Fibroblast of mammary gland (primary cell): ENCODE data around the gene NLRC5.
A peak's percentile ranks its signal among the peaks of the same experiment; 100 is the strongest.

ENCODE experiments used
- DNase-seq: peaks from one replicate; pipeline ENCODE4 v3.0.0-alpha.2; 2010; ENCODE audit warnings: low read depth
- H3K4me3 ChIP-seq: 2 replicates; pipeline ENCODE4 v1.5.1; 2011; ENCODE audit warnings: low read depth, mild to moderate bottlenecking, low read length, moderate library complexity; ENCODE audit not compliant: control insufficient read depth
- TF ChIP-seq, protein P1 (sequence below): conservative IDR thresholded peaks from 2 replicates; pipeline ENCODE4 v1.5.1; 2011; ENCODE audit warnings: low read depth, low read length, inconsistent platforms; ENCODE audit not compliant: control insufficient read depth, insufficient read depth

Gene NLRC5

DNA sequence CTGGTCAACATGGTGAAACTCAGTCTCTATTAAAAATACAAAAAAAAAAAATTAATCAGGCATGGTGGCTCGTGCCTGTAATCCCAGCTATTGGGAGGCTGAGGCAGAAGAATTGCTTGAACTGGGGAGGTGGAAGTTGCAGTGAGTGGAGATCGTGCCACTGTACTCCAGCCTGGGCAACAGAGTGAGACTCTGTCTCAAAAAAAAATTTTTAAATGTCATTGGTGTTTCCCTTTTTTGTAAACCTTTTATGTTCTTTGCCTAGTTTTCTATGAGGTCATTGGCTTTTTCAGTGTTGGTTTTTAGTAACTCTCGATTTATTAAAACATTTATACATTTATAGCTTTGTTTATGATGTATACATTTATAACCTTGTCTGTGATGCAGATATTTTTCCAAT, 18.2 kb downstream of the NLRC5 start:
- no peak for DNase-seq
- no peak overlapping the region for H3K4me3 ChIP-seq
- TF ChIP-seq, protein P1, sequence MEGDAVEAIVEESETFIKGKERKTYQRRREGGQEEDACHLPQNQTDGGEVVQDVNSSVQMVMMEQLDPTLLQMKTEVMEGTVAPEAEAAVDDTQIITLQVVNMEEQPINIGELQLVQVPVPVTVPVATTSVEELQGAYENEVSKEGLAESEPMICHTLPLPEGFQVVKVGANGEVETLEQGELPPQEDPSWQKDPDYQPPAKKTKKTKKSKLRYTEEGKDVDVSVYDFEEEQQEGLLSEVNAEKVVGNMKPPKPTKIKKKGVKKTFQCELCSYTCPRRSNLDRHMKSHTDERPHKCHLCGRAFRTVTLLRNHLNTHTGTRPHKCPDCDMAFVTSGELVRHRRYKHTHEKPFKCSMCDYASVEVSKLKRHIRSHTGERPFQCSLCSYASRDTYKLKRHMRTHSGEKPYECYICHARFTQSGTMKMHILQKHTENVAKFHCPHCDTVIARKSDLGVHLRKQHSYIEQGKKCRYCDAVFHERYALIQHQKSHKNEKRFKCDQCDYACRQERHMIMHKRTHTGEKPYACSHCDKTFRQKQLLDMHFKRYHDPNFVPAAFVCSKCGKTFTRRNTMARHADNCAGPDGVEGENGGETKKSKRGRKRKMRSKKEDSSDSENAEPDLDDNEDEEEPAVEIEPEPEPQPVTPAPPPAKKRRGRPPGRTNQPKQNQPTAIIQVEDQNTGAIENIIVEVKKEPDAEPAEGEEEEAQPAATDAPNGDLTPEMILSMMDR, result no peak

DNA sequence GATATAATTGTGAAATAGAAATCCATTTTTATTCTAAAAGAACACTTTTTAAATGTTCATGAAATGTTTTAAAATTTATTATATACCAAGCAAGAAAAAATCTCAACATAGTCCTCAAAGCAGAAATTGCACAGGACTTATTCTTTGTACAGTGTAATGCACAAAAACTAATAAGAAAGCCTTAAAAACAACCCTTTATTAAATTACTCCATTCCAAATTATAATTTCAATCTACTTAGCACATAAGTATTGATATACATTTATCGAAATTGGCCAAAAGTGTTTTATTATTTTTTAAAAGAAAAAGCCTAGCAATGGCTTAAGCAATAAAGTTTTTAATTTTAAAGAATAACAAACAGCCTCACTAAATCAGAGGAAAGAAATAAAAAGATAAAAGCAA, 19.1 kb downstream of the NLRC5 start:
- H3K4me3 ChIP-seq, result no peak overlapping the region
- no peak for DNase-seq
- TF ChIP-seq, protein P1, result no peak

DNA sequence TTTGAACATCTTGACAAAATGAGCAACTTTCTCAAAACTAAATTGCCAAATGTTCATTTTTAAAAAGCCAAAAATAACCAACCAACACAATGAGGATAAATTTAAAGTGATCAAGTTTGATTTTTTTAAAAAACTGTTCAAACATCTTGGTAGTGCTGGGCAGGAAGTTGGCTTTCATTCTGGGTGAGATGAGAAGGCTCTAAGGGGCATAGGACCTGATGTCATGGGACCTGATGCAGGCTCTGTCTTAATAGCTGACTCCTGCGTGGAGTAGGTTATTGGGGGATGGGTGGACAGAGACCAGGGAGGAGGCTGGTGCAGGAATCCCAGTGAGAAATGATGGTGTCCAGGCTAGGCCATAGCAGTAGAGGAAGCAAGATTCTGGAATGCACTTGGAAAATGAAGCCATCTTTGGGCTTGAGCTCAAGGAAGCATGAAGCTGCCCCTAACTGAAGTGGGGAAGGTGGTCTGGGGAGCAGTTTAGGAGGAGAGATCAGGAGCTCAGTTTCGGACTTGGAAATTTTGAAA, 20.4 kb downstream of the NLRC5 start:
- DNase-seq, result no peak
- TF ChIP-seq, protein P1, result no peak
- H3K4me3 ChIP-seq, result no peak overlapping the region

DNA sequence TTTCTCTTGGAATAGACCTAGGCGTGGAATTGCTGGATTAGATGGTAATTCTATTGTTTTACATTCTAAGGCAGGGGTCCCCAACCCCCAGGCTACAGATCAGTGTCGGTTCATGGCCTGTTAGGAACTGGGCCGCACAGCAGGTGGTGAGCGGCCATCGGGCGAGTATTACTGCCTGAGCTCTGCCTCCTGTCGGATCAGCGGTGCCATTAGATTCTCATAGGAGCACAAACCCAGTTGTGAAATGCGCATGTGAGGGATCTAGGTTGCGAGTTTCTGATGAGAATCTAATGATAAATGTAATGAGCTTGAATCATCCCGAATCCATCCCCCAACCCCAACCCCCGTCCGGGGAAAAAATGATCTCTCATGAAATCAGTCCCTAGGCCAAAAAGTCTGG, 23.0 kb downstream of the NLRC5 start:
- TF ChIP-seq, protein P1, result no peak
- H3K4me3 ChIP-seq, result no peak overlapping the region
- DNase-seq, result no peak

DNA sequence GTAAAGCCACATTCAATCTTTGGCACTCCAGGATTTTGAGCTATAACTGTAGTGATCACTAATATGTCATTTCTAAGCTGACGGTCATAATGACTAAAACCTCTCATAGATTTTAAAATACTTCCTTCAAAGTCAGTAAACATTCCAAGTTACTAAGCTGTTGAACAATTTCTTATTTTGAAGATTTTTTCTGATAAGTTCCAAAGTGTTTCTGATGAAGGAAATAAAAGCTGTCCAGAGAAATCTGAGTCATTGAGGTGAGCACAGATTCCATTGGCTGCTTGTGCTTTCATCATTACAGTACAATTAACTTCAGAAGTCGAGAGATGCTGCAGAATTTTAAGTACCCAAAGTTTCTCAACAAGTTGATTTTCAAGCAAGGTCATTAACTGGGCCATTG, 23.9 kb downstream of the NLRC5 start:
- TF ChIP-seq, protein P1, result no peak
- DNase-seq, result peak; percentile 52
- no peak overlapping the region for H3K4me3 ChIP-seq

DNA sequence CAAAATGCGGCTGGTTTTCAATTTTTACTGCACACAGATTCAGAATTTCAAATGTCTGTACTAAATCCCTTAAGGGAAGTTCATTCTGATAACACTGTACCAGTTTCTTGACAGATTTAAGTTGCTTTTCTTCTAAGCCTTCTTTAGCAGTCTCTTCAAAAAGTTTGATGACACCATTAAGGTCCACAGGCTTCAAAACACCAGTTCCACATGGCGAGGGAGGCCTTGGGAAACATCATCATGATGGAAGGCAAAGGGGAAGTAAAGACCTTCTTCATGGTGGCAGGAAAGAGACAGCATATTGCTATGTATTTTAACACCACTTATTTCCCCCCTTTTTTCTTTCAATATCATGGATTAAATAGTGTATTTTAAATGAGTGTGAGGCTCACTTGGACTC, 24.5 kb downstream of the NLRC5 start:
- H3K4me3 ChIP-seq, result no peak overlapping the region
- no peak for DNase-seq
- TF ChIP-seq, protein P1, result no peak

DNA sequence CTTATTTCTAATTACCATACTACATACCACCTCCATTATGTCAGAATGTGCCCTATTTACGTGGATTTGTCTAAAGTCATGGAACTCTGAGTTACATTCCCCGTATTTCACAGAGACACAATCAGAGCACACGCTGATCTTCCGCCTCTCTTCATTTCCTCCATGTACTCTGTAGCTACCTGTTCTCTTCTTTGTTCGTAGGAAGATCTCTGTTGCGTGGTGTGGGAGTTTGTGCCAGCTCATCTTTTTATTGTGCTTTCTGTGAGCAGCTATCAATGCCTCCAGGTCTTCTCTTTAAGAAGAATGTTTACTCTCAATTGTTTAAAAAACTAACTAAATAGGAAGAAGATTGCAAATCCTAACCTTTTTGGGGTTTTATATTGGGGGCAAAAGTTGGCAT, 26.9 kb downstream of the NLRC5 start:
- DNase-seq, result no peak
- no peak overlapping the region for H3K4me3 ChIP-seq
- TF ChIP-seq, protein P1, result no peak
